Kidney capillary endothelial cell (primary cell): ENCODE measurements around the gene PDE5A.
A peak's percentile ranks its signal among the peaks of the same experiment; 100 is the strongest.
"Not testable (repeated sequence)": the region's sequence is repeated elsewhere in the genome, so short reads cannot be mapped to it uniquely, and the experiment has no call there.

Experiments used
- DNase-seq: peaks from one replicate; pipeline ENCODE4 v3.0.0-alpha.2; 2018; ENCODE audit warnings: low spot score

Gene PDE5A

DNA sequence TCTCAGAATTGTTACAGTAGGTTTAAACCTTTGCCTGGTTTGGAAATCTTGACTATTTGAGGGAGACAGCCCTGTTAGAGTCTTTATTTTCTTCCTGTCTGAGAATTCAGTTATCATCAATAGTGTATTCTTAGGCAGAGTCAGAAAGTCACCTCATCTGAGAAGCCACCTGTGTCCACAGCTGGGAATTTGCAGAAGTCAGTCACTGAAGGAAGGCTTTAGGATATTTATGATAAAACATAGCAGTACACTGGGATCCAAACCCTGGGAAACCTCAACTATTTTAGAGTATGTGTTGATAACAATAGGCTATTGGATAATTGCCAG lies 157.9 kb downstream of the PDE5A start:
- DNase-seq = not testable (repeated sequence)

DNA sequence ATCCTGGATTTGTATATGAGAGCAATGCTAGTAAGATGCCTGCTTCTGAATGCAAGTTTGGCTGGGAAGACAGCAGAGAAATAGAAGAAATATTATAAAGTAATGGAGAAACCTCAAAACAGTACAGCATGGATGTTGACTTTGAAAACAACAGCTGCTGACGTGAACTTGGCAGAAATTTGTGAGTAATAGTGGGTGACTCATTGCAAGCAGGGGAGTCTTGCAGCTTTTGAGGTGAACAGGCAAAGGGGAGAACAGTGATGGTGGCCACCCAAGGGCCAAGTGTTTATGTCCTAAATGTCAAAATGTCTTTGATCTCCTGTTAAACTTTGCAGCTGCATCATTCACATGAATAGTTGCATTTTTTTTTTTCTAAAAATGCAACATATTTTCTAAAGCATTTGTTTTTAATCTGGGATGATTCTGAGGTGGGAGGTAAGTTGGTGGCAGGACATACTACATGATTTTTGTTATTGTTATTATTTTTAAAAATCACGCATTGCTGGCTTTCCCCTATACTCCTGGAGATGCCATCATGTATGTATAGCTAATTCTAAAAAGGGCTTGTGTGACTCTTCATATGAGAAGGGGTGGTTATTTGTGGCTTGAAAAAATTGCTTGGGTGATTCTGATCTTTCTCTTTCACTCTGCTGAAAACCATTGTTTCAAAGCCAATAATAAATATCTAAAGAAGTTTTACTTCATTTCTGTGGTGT lies 158.4 kb downstream of the PDE5A start:
- DNase-seq = not testable (repeated sequence)

DNA sequence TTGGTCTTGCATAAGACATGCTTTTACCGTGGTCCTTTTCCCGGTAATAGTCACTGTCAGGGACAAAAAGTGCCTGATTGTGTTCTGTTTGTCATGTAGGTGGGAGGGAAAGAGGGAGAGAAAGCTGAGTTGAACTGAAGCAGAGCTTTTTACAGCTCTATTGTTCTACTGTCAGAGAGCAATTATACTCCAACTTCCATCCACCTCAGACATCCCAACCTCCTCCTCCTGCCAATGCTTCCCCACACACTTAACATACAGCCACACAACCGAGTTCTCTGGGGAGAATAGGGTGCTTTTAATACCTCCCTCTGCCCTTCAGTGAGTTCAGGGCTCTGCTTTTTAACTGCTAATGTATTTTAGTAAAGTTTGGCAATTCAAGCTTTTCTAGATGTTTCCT lies 159.6 kb downstream of the PDE5A start:
- DNase-seq = not testable (repeated sequence)

DNA sequence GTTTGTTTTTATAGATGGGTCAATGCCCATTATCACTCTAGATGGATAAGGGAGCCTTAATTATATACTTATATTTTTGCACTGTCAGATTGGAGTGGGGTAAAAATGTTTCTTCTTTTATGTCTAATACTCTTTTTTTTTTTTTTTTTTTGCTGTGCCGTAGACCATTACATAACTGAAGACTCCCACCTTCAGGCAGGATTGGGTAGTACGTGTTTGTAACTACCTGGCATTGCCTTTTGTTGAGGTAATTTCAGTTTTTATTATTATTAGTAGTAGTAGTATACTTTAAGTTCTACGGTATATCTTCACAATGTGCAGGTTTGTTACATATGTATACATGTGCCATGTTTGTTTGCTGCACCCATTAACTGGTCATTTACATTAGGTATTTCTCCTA lies 165.9 kb downstream of the PDE5A start:
- peak; percentile 12 for DNase-seq

DNA sequence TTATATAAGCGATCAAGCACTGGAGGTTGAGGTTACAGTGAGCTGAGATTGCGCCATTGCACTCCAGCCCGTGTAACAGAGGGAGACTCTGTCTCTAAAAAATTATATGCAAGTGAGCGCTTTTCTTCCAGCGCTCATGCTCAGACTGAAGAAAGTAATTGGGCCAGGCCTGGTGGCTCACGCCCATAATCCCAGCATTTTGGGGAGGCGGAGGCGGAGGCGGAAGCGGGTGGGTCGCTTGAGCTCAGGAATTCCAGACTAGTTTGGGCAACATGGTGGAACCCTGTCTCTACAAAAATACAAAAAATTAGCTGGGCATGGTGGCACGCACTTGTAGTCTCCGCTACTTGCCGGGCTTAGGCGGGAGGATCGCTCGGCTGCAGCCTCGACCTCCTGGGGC lies 172.9 kb downstream of the PDE5A start:
- not testable (repeated sequence) for DNase-seq

DNA sequence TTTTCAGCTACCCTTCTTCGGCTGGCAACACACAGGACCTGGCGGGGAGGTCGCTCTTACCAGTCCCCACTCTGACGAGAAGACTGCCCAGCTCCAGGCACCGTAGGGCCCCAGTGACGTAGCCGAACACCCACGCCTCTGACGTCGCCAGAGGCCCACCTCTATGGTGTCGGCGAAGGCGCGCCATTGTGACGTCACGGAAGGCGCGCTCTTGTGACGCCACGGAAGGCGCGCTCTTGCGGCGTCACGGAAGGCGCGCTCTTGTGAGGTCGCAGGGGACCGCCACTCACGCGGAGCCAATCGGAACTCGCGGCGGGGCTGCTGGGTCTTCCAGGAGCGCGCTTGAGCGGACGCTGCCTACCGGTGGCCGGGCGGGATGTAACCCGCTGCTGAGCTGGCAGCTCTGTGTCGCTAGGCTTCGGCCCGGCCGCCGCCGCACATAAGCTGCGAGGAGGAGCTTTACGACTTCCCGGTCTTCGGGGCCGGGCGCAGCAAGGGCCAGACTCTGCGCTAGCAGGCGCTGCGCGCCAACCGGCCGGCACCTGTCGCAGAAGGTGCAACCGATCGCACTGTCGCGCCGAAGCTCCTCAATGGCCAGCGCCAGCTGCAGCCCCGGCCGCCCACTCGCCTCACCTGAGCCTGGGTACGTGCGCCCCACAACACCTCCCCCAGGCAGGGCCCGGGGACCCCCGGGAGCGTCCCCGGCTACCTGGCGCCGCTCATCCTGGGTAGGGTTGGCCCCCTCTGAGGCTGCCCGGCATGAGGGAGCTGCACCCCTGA lies 173.9 kb downstream of the PDE5A start:
- DNase-seq = peak; percentile 95

DNA sequence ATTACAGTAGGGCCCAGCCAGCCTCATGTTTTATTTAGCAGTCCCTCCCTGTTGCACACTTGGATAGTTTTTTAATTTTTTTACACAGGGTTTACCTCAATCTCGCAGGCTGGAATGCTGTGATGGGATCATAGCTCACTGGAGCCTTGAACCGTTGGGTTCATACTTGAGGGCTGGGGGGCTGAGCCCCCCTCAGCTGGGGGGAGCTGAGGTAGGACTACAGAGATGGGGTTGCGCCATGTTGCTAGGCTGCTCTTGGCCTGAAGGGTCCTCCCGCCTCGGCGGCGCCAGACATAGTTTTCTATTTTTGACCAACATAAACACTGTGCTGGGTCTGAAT lies 174.5 kb downstream of the PDE5A start:
- DNase-seq = not testable (repeated sequence)

DNA sequence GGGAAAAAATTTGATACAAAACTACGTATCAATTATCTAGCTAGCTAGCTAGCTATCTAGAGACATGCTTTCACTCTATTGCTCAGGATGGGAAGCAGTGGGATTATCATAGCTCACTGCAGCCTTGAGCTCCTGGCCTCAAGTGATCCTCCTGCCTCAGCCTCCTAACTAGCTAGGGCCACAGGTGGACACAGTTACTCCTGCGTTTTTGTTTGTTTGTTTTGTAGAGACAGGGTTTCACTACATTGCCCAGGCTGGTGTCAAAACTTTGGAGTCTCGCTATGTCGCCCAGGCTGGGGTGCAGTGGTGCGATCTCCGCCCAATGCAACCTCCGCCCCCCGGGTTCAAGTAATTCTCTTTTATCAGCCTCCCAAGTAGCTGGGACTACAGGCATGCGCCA lies 175.3 kb downstream of the PDE5A start:
- not testable (repeated sequence) for DNase-seq

DNA sequence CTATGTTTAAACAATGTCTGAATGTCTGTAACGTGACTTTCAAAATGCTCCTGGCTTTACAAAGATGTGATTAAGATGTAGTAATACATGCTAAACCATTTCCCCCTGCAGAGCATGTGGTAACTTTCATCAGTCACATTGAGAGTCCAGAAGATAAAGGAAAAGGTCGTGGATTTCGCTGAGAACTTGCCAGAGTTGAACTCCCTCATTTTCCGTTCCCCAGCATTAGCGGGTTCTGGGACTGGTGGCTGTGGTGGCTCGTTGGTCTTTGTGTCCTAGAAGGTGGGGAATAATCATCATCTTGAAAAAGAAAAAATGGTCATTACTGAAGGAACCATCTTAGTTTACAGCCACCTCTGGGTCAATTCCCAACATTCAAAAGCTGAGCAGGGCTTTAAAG lies 178.8 kb downstream of the PDE5A start:
- not testable (repeated sequence) for DNase-seq
